ENCODE results near the gene PTPA. TPM values are rescaled to one million over a fixed set of nuclear protein-coding genes. Genes with fewer than 3 reads are reported as not detected.
"Not testable (repeated sequence)": the region's sequence is repeated elsewhere in the genome, so short reads cannot be mapped to it uniquely, and the experiment has no call there.

PTPA gene
- total and polyA plus RNA-seq, 7 donors: 54.1 to 110 (median 97.9) TPM

DNA sequence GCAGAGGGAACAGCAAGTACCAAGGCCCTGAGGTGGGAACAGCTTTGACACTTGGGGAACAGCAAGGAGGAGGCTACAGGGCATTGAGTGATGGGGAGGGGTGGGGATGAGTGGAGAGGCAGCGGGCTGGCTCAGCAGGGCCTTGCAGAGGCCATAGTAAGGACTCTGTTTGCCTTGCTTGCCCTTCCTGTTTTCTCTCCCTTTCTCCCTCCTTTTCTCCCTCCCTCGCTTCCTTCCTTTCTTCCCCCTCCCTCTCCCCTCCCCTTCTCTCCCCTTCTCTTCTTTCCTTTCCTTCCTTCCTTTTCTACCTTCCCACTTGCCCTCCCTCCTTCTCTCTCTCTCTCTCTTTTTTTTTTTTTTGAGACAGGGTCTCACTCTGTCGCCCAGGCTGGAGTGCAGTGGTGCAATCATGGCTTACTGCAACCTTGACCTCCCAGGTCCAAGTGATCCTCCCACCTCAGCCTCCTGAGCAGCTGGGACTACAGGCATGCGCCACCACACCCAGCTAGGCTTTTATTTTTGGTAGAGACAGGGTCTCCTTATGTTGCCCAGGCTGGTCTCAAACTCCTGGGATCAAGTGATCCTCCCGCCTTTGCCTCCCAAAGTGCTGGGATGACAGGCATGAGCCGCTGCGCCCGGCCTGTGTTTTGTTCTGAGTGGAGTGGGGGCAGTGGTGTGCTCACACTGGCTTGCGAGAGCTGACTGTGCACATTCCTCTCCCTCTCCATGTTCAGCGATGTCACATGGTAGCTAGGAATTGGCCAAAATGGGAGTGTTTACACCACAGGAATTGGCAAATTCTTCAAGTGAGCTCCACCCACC, 49.7 kb downstream of the PTPA start:
- Histone ChIP-seq H3K4me3 (no peak overlapping the region), H3K9me3 (no peaks in the 10 kb centered on the region), H3K4me1 (peaks cover 10% of the 10 kb centered on the region), H3K27ac (no peak overlapping the region), H3K27me3 (ENCODE audit: insufficient read depth in 3 of 3, low read length in 2 of 3) (no peaks in the 10 kb centered on the region), H3K36me3 (ENCODE audit: insufficient read depth in 1 of 2, low read depth in 1 of 2) (no peaks in the 10 kb centered on the region)
- intact Hi-C loops (cut with DNase I): no loop called here
- 90 to 94% (median 92%) methylated on average over 9 to 10 of the region's 10 CpGs for WGBS, 3 donors
- TF ChIP-seq, protein P1, sequence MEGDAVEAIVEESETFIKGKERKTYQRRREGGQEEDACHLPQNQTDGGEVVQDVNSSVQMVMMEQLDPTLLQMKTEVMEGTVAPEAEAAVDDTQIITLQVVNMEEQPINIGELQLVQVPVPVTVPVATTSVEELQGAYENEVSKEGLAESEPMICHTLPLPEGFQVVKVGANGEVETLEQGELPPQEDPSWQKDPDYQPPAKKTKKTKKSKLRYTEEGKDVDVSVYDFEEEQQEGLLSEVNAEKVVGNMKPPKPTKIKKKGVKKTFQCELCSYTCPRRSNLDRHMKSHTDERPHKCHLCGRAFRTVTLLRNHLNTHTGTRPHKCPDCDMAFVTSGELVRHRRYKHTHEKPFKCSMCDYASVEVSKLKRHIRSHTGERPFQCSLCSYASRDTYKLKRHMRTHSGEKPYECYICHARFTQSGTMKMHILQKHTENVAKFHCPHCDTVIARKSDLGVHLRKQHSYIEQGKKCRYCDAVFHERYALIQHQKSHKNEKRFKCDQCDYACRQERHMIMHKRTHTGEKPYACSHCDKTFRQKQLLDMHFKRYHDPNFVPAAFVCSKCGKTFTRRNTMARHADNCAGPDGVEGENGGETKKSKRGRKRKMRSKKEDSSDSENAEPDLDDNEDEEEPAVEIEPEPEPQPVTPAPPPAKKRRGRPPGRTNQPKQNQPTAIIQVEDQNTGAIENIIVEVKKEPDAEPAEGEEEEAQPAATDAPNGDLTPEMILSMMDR (IDR thresholded peaks at IDR 0.05): no peak
- no peak for DNase-seq
- ATAC-seq: no peak

DNA sequence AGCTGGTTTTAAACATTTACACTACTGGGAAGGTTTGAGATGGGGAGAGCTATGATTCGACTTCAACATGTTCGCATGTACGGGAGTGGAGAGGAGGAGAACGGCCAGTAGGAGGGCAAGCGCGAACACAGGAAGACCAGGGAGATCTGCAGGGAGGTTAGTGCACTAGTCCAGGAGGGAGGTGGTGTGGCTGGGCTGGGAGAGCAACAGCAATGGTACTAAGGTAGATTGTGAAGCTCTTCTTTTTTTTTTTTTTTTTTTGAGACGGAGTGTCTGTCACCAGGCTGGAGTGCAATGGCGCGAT, 50.3 kb downstream of the PTPA start:
- intact Hi-C loops (cut with DNase I): no loop called here
- TF ChIP-seq, protein P1 (IDR thresholded peaks at IDR 0.05): no peak
- Histone ChIP-seq H3K4me1 (peaks cover 10% of the 10 kb centered on the region), H3K9me3 (no peaks in the 10 kb centered on the region), H3K27me3 (ENCODE audit: insufficient read depth in 3 of 3, low read length in 2 of 3) (no peaks in the 10 kb centered on the region), H3K27ac (no peak overlapping the region), H3K4me3 (no peak overlapping the region), H3K36me3 (ENCODE audit: insufficient read depth in 1 of 2, low read depth in 1 of 2) (no peaks in the 10 kb centered on the region)
- WGBS, 3 donors: 92 to 96% (median 93%) methylated on average over 8 to 9 of the region's 9 CpGs
- no peak for DNase-seq
- ATAC-seq: no peak

DNA sequence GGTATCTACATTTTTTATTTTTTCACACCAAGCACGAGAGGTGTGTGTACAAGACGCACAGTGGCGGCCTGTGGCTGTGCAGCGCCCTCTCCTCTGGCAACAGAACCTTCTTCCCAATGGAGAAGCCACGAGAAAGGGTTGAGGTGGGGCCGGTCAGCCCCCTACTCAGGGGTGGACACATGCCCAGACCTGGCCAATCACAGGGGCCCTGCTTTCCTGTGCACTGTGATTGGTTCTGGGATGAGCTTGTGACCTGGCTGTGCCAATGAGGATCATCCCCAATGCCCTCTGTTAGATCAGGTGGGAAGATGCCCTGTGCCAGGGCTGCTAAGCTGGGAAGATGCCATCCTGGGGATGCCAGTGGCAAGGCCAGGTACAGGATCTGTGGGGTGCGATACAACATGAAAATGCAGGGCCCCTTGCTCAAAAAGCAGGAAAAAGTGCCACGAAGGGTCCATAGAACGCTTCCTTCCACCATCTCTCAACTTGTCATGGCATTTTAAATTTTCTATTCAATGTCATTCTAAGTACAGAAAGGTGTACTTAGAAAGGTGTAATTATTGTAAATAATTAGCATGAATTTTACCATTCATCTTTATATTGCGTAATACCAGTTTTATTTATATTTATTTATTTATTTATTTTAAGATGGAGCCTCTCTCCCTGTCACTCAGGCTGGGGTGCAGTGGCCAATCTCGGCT, 51.4 kb downstream of the PTPA start:
- H3K36me3 ChIP-seq (ENCODE audit: insufficient read depth in 1 of 2, low read depth in 1 of 2): no peaks in the 10 kb centered on the region
- ATAC-seq (no peak), DNase-seq (no peak)
- H3K4me3 ChIP-seq: no peak overlapping the region
- WGBS, 3 donors: 90 to 92% (median 91%) methylated on average over 11 of the region's 11 CpGs
- peaks cover 19% of the 10 kb centered on the region for H3K4me1 ChIP-seq
- TF ChIP-seq, protein P1 (IDR thresholded peaks at IDR 0.05): no peak
- H3K27ac ChIP-seq: no peak overlapping the region
- no peaks in the 10 kb centered on the region for H3K27me3 ChIP-seq (ENCODE audit: insufficient read depth in 3 of 3, low read length in 2 of 3)
- H3K9me3 ChIP-seq: no peaks in the 10 kb centered on the region
- intact Hi-C loops (cut with DNase I): no loop called here

DNA sequence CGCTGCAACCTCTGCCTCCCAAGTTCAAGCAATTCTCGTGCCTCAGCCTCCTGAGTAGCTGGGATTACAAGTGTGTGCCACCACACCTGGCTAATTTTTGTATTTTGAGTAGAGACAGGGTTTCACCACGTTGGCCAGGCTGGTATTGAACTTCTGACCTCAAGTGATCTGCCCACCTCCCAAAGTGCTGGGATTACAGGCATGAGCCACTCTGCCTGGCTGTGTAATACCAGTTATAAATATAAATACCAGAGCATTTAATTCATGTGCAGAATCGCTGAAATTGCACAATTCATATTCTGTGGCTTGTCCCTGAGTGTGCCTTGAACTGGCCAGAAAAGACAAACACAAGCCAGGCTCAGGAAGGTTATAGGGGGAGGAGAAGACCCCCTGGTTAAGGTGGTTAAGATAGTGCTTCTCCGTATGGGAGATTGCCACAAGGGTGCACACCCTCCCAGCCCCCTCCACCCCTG, 52.0 kb downstream of the PTPA start:
- H3K27ac ChIP-seq; H3K4me3 ChIP-seq; intact Hi-C loops (cut with DNase I); H3K36me3 ChIP-seq (ENCODE audit: insufficient read depth in 1 of 2, low read depth in 1 of 2); H3K27me3 ChIP-seq (ENCODE audit: insufficient read depth in 3 of 3, low read length in 2 of 3); DNase-seq; H3K9me3 ChIP-seq: not testable (repeated sequence)
- 70 to 74% (median 73%) methylated on average over 5 of the region's 5 CpGs for WGBS, 3 donors
- peaks cover 25% of the 10 kb centered on the region for H3K4me1 ChIP-seq
- ATAC-seq: peak in 2 of 4 donors; percentile 3 to 14

DNA sequence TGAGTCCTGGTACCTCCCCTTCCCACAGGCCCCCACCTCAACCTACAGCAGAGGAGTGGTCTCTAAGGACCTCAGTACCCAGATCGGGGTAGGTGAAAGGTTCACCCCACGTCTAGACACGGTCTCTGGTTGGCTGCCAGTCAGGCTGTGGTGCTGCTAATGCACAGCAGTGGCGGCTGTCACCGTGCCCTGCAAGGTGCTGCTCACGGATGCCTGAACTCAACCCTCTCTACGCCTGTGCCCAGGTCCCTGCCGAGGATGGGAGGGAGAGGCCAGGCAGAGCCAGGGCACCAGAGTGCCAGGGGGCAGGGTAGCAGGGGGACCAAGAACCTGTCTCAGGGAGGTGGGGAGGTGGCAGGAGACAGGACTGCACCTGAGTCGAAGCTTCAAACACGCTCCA, 52.5 kb downstream of the PTPA start:
- H3K4me1 ChIP-seq: peaks cover 25% of the 10 kb centered on the region
- H3K36me3 ChIP-seq (ENCODE audit: insufficient read depth in 1 of 2, low read depth in 1 of 2): no peaks in the 10 kb centered on the region
- intact Hi-C loops (cut with DNase I): no loop called here
- DNase-seq (no peak), ATAC-seq (peak in 1 of 4 donors; percentile 13)
- H3K9me3 ChIP-seq: no peaks in the 10 kb centered on the region
- no peaks in the 10 kb centered on the region for H3K27me3 ChIP-seq (ENCODE audit: insufficient read depth in 3 of 3, low read length in 2 of 3)
- peak overlapping the region; percentile 36 for H3K27ac ChIP-seq
- 72 to 84% (median 77%) methylated on average over 10 of the region's 10 CpGs for WGBS, 3 donors
- H3K4me3 ChIP-seq: no peak overlapping the region
- TF ChIP-seq, protein P1 (IDR thresholded peaks at IDR 0.05): no peak

Data from psoas muscle (tissue), 8 donors.